Gastrocnemius medialis (tissue), 4 donors: Measurements from ENCODE around the gene APLP2.

Source experiments
- POLR2A ChIP-seq, 2 donors: fragments of 450-650 bp; IDR thresholded peaks; one replicate each; pipeline ENCODE4 v1.6.1; 2017; ENCODE audit warnings: antibody characterized with exemption in 2 of 2, mild to moderate bottlenecking in 2 of 2, moderate library complexity in 2 of 2
- TF ChIP-seq, protein P1 (sequence below), 5 experiments: fragments of 450-650 bp in 3 of 5; fragments of 200-600 bp in 2 of 5; sonication (generic) in 2 of 5; IDR thresholded peaks in 4 of 5; conservative IDR thresholded peaks in 1 of 5; 1 replicate in 4 of 5; 2 replicates in 1 of 5; pipeline ENCODE4 v1.5.1; 2016 to 2019; ENCODE audit warnings: antibody characterized with exemption in 5 of 5, mild to moderate bottlenecking in 3 of 5, moderate library complexity in 3 of 5

GRCh38 chr11:130178441-130179339 is 109.0 kb downstream of the APLP2 start:
- TF ChIP-seq POLR2A (IDR thresholded peaks at IDR 0.05): no peak
- TF ChIP-seq, protein P1, sequence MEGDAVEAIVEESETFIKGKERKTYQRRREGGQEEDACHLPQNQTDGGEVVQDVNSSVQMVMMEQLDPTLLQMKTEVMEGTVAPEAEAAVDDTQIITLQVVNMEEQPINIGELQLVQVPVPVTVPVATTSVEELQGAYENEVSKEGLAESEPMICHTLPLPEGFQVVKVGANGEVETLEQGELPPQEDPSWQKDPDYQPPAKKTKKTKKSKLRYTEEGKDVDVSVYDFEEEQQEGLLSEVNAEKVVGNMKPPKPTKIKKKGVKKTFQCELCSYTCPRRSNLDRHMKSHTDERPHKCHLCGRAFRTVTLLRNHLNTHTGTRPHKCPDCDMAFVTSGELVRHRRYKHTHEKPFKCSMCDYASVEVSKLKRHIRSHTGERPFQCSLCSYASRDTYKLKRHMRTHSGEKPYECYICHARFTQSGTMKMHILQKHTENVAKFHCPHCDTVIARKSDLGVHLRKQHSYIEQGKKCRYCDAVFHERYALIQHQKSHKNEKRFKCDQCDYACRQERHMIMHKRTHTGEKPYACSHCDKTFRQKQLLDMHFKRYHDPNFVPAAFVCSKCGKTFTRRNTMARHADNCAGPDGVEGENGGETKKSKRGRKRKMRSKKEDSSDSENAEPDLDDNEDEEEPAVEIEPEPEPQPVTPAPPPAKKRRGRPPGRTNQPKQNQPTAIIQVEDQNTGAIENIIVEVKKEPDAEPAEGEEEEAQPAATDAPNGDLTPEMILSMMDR (IDR thresholded peaks at IDR 0.05 in 4 of 5, conservative IDR thresholded peaks at IDR 0.05 in 1 of 5): no peak
